Ishikawa (cell line): ENCODE data around the gene MKRN1.

Experiments used
- CEBPB ChIP-seq: IDR thresholded peaks from 2 replicates; pipeline ENCODE4 v1.6.1; 2012
- CREB1 ChIP-seq: IDR thresholded peaks from 2 replicates; pipeline ENCODE4 v1.6.1; 2012; ENCODE audit warnings: low read depth
- EGR1 ChIP-seq: IDR thresholded peaks from 2 replicates; pipeline ENCODE4 v1.6.1; 2012
- EP300 ChIP-seq: IDR thresholded peaks from 2 replicates; pipeline ENCODE4 v1.6.1; 2012; ENCODE audit warnings: borderline replicate concordance
- FOXM1 ChIP-seq: IDR thresholded peaks from 2 replicates; pipeline ENCODE4 v1.6.1; 2012; ENCODE audit warnings: low read depth, borderline replicate concordance
- RAD21 ChIP-seq: IDR thresholded peaks from 2 replicates; pipeline ENCODE4 v1.6.1; 2012; ENCODE audit warnings: low read depth
- TCF12 ChIP-seq: IDR thresholded peaks from 2 replicates; pipeline ENCODE4 v1.6.1; 2012; ENCODE audit warnings: low read depth
- TEAD4 ChIP-seq: IDR thresholded peaks from 2 replicates; pipeline ENCODE4 v1.6.1; 2012
- YY1 ChIP-seq: IDR thresholded peaks from 2 replicates; pipeline ENCODE4 v1.6.1; 2012; ENCODE audit warnings: low read depth
- ZBTB7A ChIP-seq: IDR thresholded peaks from 2 replicates; pipeline ENCODE4 v1.6.1; 2012; ENCODE audit warnings: low read depth
- TF ChIP-seq, protein P1 (sequence below): IDR thresholded peaks from 2 replicates; pipeline ENCODE4 v1.6.1; 2012
- TF ChIP-seq, protein P2 (sequence below): IDR thresholded peaks from 2 replicates; pipeline ENCODE4 v1.6.1; 2012
- TF ChIP-seq, protein P3 (sequence below): IDR thresholded peaks from 2 replicates; pipeline ENCODE4 v1.6.1; 2012; ENCODE audit warnings: low read depth, mild to moderate bottlenecking

DNA sequence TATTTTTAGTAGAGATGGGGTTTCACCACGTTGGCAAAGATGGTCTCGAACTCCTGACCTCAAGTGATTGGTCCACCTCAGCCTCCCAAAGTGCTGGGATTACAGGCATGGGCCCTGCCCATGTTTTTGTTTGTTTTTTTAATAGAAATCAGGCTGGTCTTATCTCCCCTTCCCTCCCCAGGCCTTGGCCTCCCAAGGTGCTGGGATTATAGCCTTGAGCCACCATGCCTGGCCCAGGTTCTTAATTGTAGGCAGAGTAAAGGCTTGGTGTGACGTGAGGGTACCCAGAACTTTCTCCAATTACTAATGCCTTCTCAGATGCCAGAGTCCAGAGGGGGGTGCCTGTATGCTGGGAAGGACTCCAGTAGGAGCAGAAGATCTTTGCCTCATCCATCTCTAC, 5.2 kb upstream of the MKRN1 start:
- TF ChIP-seq CEBPB: no peak
- TF ChIP-seq, protein P1, sequence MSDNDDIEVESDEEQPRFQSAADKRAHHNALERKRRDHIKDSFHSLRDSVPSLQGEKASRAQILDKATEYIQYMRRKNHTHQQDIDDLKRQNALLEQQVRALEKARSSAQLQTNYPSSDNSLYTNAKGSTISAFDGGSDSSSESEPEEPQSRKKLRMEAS: no peak
- no peak for TF ChIP-seq FOXM1
- TF ChIP-seq EP300: no peak
- TF ChIP-seq YY1: no peak
- TF ChIP-seq TCF12: no peak
- TF ChIP-seq EGR1: no peak
- TF ChIP-seq CREB1: no peak
- TF ChIP-seq ZBTB7A: no peak
- TF ChIP-seq, protein P2, sequence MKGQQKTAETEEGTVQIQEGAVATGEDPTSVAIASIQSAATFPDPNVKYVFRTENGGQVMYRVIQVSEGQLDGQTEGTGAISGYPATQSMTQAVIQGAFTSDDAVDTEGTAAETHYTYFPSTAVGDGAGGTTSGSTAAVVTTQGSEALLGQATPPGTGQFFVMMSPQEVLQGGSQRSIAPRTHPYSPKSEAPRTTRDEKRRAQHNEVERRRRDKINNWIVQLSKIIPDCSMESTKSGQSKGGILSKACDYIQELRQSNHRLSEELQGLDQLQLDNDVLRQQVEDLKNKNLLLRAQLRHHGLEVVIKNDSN: no peak
- no peak for TF ChIP-seq RAD21
- no peak for TF ChIP-seq TEAD4
- TF ChIP-seq, protein P3, sequence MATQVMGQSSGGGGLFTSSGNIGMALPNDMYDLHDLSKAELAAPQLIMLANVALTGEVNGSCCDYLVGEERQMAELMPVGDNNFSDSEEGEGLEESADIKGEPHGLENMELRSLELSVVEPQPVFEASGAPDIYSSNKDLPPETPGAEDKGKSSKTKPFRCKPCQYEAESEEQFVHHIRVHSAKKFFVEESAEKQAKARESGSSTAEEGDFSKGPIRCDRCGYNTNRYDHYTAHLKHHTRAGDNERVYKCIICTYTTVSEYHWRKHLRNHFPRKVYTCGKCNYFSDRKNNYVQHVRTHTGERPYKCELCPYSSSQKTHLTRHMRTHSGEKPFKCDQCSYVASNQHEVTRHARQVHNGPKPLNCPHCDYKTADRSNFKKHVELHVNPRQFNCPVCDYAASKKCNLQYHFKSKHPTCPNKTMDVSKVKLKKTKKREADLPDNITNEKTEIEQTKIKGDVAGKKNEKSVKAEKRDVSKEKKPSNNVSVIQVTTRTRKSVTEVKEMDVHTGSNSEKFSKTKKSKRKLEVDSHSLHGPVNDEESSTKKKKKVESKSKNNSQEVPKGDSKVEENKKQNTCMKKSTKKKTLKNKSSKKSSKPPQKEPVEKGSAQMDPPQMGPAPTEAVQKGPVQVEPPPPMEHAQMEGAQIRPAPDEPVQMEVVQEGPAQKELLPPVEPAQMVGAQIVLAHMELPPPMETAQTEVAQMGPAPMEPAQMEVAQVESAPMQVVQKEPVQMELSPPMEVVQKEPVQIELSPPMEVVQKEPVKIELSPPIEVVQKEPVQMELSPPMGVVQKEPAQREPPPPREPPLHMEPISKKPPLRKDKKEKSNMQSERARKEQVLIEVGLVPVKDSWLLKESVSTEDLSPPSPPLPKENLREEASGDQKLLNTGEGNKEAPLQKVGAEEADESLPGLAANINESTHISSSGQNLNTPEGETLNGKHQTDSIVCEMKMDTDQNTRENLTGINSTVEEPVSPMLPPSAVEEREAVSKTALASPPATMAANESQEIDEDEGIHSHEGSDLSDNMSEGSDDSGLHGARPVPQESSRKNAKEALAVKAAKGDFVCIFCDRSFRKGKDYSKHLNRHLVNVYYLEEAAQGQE: no peak
